KMS-11 (cell line): ENCODE data around the gene ALPI.

Source experiments
- H2AFZ ChIP-seq: fragments of 200-600 bp; sonication (generic); 2 replicates; pipeline ENCODE4 v1.6.1; 2016; ENCODE audit warnings: antibody characterized with exemption, mixed run types, low read depth
- H3K27ac ChIP-seq: fragments of 200-600 bp; sonication (generic); 2 replicates; pipeline ENCODE4 v1.6.1; 2016; ENCODE audit warnings: mild to moderate bottlenecking, mixed run types
- H3K27me3 ChIP-seq: fragments of 200-600 bp; sonication (generic); 2 replicates; pipeline ENCODE4 v1.6.1; 2017; ENCODE audit warnings: mild to moderate bottlenecking, low read depth, mixed run types, moderate library complexity; ENCODE audit not compliant: insufficient read depth
- H3K36me3 ChIP-seq: fragments of 200-600 bp; sonication (generic); 2 replicates; pipeline ENCODE4 v1.6.1; 2017; ENCODE audit warnings: mild to moderate bottlenecking, mixed run types; ENCODE audit not compliant: insufficient read depth
- H3K4me1 ChIP-seq: fragments of 200-600 bp; sonication (generic); 2 replicates; pipeline ENCODE4 v1.6.1; 2016; ENCODE audit warnings: mild to moderate bottlenecking, low read depth, mixed run types; ENCODE audit not compliant: poor library complexity, severe bottlenecking
- H3K4me2 ChIP-seq: fragments of 200-600 bp; sonication (generic); 2 replicates; pipeline ENCODE4 v1.7.0; 2016; ENCODE audit warnings: mild to moderate bottlenecking, mixed run types
- H3K4me3 ChIP-seq: fragments of 200-600 bp; sonication (generic); IDR thresholded peaks from 2 replicates; pipeline ENCODE4 v1.6.1; 2017; ENCODE audit warnings: low read depth, low read length, mixed read lengths; ENCODE audit not compliant: insufficient read depth
- H3K79me2 ChIP-seq: fragments of 200-600 bp; sonication (generic); 2 replicates; pipeline ENCODE4 v1.6.1; 2016; ENCODE audit warnings: low read depth, mixed run types; ENCODE audit not compliant: insufficient read depth
- H3K9ac ChIP-seq: fragments of 200-600 bp; sonication (generic); 2 replicates; pipeline ENCODE4 v1.6.1; 2016; ENCODE audit warnings: mild to moderate bottlenecking, mixed run types
- H4K20me1 ChIP-seq: fragments of 200-600 bp; sonication (generic); 2 replicates; pipeline ENCODE4 v1.6.1; 2016; ENCODE audit warnings: mild to moderate bottlenecking, mixed run types; ENCODE audit not compliant: insufficient read depth
- CTCF ChIP-seq: fragments of 200-600 bp; sonication (generic); conservative IDR thresholded peaks from 2 replicates; pipeline ENCODE4 v1.6.1; 2017; ENCODE audit warnings: low read depth, mild to moderate bottlenecking, antibody characterized with exemption, low read length, moderate library complexity, mixed read lengths

The ALPI gene

DNA sequence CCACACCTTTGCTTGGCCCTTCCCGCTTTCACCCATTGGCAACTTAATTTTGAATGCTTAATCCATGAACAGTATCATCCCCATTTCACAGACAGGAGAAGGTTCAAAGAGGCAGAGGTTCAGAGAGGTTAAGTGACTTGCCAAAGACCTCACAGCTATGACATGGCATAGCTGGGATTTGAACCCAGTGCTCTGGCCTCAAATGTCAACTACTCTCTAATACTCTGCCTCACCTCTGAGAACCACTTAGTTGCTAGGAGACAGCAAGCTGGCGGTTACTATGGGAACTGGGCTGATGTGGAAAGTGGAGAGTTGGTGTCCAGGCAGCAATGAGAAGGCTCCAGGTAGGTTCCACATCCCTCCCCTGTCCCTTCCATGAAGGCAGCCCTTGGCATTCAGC, 48.5 kb downstream of the ALPI start:
- TF ChIP-seq CTCF = no peak
- peaks cover 31% of the 10 kb centered on the region for H3K27me3 ChIP-seq
- no peaks in the 10 kb centered on the region for H4K20me1 ChIP-seq
- H3K4me2 ChIP-seq = no peak overlapping the region
- H2AFZ ChIP-seq = no peak overlapping the region
- H3K27ac ChIP-seq = no peak overlapping the region
- no peak overlapping the region for H3K4me3 ChIP-seq
- H3K36me3 ChIP-seq = no peaks in the 10 kb centered on the region
- no peaks in the 10 kb centered on the region for H3K4me1 ChIP-seq
- H3K9ac ChIP-seq = no peak overlapping the region
- H3K79me2 ChIP-seq = no peaks in the 10 kb centered on the region

DNA sequence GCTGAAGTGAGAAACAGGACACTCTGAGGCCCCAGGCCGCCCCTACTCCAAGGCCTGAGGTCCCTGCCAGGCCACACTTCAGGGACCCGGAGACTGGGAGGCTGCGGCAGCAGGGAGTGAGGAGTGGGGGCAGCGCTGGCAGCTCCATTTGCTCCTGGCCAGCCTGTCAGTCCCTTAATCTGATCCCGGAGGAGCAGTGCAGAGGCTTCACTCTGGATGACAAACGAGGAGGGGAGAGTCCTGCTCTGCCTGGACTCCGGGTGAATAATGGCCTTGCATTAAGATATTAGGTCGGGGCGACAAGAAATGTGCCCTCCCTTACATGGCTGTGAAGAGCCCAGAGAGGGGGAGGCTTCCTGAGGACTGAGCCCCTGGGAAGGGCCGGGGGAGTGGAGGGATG, 49.9 kb downstream of the ALPI start:
- H3K9ac ChIP-seq = no peak overlapping the region
- H3K4me1 ChIP-seq = no peaks in the 10 kb centered on the region
- H3K36me3 ChIP-seq = no peaks in the 10 kb centered on the region
- H4K20me1 ChIP-seq = no peaks in the 10 kb centered on the region
- TF ChIP-seq CTCF = no peak
- H3K4me2 ChIP-seq = no peak overlapping the region
- H3K27ac ChIP-seq = no peak overlapping the region
- H3K4me3 ChIP-seq = no peak overlapping the region
- H2AFZ ChIP-seq = no peak overlapping the region
- H3K79me2 ChIP-seq = no peaks in the 10 kb centered on the region
- peaks cover 31% of the 10 kb centered on the region for H3K27me3 ChIP-seq

GRCh38 chr2:232506709-232507108, 50.8 kb downstream of the ALPI start:
- no peaks in the 10 kb centered on the region for H4K20me1 ChIP-seq
- no peak overlapping the region for H3K4me3 ChIP-seq
- no peak for TF ChIP-seq CTCF
- no peak overlapping the region for H3K9ac ChIP-seq
- no peaks in the 10 kb centered on the region for H3K4me1 ChIP-seq
- no peak overlapping the region for H2AFZ ChIP-seq
- no peaks in the 10 kb centered on the region for H3K79me2 ChIP-seq
- no peak overlapping the region for H3K4me2 ChIP-seq
- H3K36me3 ChIP-seq = no peaks in the 10 kb centered on the region
- peaks cover 27% of the 10 kb centered on the region for H3K27me3 ChIP-seq
- no peak overlapping the region for H3K27ac ChIP-seq

GRCh38 chr2:232508251-232508650, 52.3 kb downstream of the ALPI start:
- no peak overlapping the region for H3K4me2 ChIP-seq
- H3K36me3 ChIP-seq = no peaks in the 10 kb centered on the region
- H3K4me1 ChIP-seq = no peaks in the 10 kb centered on the region
- no peak for TF ChIP-seq CTCF
- H3K27me3 ChIP-seq = peaks cover 29% of the 10 kb centered on the region
- no peak overlapping the region for H2AFZ ChIP-seq
- H3K4me3 ChIP-seq = no peak overlapping the region
- H3K9ac ChIP-seq = no peak overlapping the region
- no peak overlapping the region for H3K27ac ChIP-seq
- no peaks in the 10 kb centered on the region for H3K79me2 ChIP-seq
- H4K20me1 ChIP-seq = no peaks in the 10 kb centered on the region
